Measurements from ENCODE around the gene COMMD10. TPM values are rescaled to one million over a fixed set of nuclear protein-coding genes. Genes with fewer than 3 reads are reported as not detected.

The COMMD10 gene
- total and polyA plus RNA-seq, 2 of the 8 experiments (the other 6 are each of a cell fraction or from before 2014, with no cell fraction given) = 16.5 to 43.4 TPM

- no peak for TF ChIP-seq CHD7 (IDR thresholded peaks at IDR 0.05; ENCODE audit: insufficient replicate concordance, low read length)
- TF ChIP-seq CBX5 (IDR thresholded peaks at IDR 0.05; ENCODE audit: low read depth, low read length) = no peak
- TF ChIP-seq SP1 (IDR thresholded peaks at IDR 0.05; ENCODE audit: low read depth, low read length) = no peak
- no peak for TF ChIP-seq POLR2A (IDR thresholded peaks at IDR 0.05; ENCODE audit: control extremely low read depth in 1 of 2, low read depth in 2 of 2, low read length in 2 of 2)
- no peak for TF ChIP-seq RBBP5 (IDR thresholded peaks at IDR 0.05; ENCODE audit: borderline replicate concordance, low read depth, low read length)
- no peak for TF ChIP-seq POU5F1 (IDR thresholded peaks at IDR 0.05; ENCODE audit: low read depth, low read length)
- no peak for TF ChIP-seq BACH1 (IDR thresholded peaks at IDR 0.05; ENCODE audit: low read length)
- TF ChIP-seq PHF8 (conservative IDR thresholded peaks at IDR 0.05; ENCODE audit: low read depth, low read length) = no peak
- TF ChIP-seq CREB1 (IDR thresholded peaks at IDR 0.05) = no peak
- TF ChIP-seq EZH2 (IDR thresholded peaks at IDR 0.05; ENCODE audit: low read depth, low read length, severe bottlenecking) = no peak
- TF ChIP-seq TBP (IDR thresholded peaks at IDR 0.05; ENCODE audit: low read depth, low read length) = no peak
- no peak for TF ChIP-seq ZNF274 (IDR thresholded peaks at IDR 0.05; ENCODE audit: borderline replicate concordance, extremely low read depth, low read length)
- no peak for TF ChIP-seq ATF3 (IDR thresholded peaks at IDR 0.05; ENCODE audit: insufficient read depth, low read depth, low read length)
Measured at GRCh38 chr5:116115163-116115562, 30.3 kb downstream of the COMMD10 start (continued).

All from H1 (cell line).